ENCODE results near the gene CLDN1. TPM values are rescaled to one million over a fixed set of nuclear protein-coding genes. Genes with fewer than 3 reads are reported as not detected.
A peak's percentile ranks its signal among the peaks of the same experiment; 100 is the strongest.

The CLDN1 gene
- polyA plus RNA-seq, 3 donors = 44.8 to 63.3 (median 58.9) TPM

DNA sequence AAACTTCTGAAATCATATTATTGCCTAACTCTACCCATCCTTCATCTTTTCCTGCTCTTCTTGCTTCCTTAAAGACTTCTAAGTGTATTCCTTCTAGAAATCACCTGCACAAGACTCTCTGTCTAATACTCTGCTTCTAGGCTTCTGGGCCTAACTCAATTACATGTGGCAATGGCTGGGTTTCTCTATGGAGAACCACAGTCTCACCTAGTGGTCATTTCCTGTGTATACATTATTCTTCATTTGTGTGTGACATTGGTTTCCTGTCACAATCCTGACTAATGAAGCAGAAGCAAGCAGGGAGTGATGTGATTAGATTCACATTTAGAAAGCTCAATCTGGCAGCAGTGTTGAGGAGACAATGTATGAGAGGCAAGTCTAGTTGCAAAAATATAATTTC is 16.9 kb upstream of the CLDN1 start:
- no peak for DNase-seq

DNA sequence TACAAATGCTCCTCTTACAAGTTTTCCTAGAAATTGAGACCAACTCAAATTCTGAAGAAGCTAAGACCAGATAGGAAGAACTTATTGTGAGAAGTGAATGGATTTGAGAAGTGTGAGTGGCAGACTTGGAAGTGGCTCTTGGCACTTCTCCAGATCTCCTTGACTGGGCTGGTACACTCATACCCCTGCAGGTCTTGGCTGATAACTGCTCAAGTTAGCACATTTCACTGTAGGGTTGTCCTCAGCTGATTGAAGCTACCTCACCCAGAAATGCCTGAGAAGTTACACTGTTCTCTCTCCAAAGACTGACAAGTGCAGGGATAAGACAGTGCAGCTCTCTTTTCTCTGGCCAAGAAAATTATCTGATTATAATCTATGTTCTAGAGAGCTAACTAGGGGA is 16.5 kb upstream of the CLDN1 start:
- no peak for DNase-seq

DNA sequence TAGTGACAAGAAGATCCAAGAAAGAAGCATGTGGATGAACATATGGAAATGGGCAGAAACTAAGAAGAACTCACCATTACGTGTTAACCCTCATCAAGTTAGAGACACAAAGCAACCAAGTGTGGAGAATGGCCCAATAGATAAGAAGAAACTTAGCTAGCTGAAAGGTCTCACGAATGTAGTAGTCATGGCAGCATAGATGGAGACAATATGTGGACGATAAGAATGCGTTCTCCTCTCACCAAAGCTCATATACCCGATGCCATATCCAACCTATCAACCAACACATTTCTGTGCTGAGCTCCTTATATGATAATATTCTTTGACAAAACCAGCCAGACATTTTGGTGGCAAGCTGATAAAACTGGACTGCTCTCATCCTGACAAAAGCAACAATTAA is 15.1 kb upstream of the CLDN1 start:
- no peak for DNase-seq

DNA sequence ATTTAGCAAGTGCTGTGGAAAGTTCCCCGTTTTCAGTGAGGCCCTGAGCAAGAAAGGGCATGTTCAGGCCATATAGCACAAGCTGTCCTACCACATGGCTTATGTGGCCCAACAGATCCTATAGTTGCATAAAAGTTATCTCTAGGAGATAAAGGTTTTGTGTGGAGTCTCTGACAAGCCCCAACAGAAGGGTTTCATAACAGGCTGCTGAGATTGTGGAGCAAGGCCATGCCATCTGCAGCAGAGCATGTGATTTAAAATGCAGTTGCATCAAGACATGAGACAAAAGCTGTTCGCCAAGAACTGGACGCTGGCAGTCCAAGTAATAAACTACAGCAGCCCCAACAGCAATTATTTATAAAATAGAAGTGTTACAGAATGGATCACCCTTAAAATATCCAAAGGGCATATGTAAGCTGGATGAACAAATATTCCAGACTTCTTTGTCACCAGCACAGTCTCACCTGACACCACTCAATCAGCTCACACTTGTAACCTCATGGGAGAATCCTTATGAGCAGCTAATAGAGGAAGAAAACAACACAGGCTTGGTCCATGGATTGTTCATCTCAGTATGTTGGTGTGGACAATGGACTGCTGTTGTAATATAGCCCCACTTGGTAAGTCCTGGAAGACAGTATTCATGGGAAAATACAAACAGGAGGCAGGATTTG is 14.4 kb upstream of the CLDN1 start:
- no peak for DNase-seq

DNA sequence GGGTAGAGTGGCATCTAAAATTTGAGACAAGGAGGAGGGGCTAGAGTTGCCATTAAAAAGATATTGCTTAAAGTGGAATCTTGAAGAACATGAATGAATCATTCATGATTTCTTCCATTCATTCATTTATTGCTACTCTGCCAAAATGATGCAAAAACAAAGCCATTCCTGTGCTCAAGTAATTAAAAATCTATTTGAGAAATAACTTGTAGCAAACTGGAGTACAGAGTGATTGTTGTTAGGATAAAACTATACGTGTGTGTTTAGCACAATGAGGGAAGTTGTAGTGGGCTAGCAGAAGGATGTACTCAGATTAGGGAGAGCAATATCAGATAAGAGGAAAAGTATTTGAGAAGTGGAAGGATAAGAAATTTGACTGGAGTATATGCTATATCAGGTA is 11.7 kb upstream of the CLDN1 start:
- no peak for DNase-seq

DNA sequence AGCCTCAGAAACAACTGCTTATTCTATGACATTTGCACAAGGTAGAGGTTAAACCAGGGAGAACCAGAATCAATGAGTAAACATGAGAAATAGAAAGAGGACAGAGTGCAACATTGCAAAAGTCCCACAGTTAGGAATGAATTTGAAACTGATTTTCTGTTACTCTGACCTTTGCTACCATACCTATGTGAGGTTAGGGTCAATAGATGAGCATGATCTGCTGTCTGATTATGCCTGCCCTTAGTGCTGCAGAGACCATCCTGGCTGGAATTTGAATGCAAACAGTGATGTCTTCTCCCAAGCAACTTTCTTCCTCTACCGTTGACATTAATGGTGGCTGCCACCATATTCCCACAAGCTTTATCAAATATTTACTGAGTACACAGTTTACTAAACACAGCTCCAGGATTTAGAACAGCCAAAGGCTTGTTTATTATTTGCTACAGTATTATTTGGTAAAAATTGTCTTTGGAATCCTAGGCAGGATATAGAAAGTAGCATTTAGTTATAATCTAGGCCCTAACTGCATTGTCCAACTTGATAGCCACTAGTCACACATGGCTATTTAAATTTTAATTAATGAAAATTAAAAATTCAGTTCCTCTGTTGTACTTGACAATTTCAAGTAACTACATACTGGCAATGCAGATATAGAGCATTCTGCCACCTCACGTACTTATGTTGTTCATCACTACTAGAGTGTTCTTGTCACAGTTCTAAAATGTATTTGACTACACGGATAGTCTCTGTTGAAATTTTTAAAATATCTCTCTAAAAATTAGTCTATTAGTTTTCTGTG is 8.9 kb upstream of the CLDN1 start:
- no peak for DNase-seq

DNA sequence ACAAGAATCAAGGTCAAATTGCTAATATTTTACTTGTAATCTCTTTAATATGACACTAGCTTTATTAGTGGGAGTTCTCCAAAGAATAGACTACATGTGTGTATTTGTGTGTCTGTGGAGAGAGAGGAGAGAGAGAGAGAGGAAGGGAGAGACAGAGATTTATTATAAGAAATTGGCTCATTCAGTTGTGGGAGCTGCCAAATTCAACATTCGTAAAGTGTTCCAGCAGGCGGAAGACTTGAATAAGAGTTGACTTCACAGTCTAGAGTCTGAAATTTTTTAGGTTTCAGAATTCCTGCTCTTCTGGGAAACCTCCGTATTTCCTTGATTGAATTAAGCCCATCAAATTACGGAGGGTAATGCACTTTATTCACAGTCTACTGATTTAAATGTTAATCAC is 4.7 kb upstream of the CLDN1 start:
- peak; percentile 54 for DNase-seq

DNA sequence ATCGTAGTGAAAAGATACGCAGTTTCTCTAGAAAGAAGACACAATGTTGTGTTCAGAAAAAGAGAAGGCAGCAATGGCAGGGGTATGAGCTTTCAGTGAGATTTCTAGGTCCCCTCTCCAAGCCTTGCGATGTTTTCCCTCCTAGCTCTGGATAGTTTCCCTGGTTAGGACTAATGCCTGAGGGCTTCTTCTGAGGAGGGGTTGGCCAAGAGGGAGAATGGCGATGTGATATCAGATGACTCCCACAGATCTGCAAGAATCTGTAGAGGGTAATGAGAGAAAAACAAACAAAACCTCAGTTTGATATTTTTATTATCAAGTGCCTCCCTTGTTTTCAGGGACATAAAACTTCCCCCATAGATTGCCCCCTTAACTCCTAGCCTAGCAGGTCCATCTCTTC is 4.1 kb upstream of the CLDN1 start:
- no peak for DNase-seq

DNA sequence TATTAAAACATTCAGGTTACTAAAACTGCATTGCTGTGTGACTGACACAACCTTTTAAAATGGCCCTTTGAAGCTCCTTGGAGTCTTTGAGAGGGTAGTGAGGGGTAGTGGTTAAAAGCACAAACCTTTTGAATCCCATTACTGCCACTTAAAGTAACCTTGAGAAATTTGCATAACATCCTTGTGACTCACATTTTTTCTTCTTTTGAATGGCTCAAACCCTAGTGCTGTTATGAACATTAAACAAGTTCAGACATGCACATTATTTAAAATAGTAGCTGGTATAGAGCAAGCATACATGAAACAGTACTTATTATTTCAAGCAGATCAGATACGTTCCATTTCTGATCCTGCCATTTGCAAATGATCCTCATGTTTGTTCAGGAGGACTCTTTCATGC is 3.7 kb upstream of the CLDN1 start:
- DNase-seq = no peak

DNA sequence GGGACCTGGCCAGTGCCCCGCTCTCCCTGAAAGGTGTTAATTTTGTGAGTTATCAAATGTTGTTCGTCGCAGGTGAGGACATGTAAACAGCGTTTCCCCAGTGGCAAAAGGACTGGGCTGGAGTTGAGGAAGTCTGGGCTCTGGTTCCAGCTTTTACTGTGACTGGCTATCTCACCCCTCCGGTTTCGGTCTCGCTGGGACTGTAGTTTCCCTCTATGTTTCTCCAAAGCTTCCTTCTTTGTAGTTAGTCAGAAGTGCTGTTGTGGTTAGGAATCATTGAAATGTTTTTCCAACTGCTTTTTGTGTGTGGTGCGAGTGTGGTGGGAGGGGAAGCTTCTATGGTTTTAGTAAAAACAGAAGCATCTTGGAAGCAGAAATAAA is 990 bp upstream of the CLDN1 start:
- no peak for DNase-seq

DNA sequence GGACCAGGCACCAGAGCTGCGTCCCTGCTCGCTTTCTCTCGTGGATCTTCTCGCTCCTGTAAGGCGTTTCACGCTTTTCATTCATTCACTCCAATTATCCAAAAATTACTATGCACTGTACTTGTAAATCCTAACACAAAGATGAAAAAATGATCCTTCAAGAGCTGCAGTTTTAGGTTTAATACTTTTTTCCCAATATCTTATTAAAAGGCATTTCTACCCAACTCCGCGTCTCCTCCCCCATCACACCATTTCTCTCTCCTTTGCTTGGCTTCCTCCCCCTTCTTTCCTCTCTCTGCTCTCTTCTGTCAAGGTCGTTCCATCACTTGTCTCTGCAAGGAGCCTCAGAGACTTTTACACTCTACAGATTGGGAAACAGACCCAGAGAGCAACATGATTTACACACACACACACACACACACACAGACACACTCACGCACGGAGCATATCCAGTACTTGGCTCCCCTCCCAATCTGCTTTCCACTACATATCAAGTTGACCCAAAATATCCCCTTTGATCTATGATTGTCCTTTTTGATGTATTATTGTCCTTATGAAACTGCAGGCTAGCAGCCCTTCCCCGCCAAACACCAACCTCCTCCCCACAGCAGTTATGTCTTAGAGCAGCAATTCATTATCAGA is 479 bp upstream of the CLDN1 start:
- no peak for DNase-seq

DNA sequence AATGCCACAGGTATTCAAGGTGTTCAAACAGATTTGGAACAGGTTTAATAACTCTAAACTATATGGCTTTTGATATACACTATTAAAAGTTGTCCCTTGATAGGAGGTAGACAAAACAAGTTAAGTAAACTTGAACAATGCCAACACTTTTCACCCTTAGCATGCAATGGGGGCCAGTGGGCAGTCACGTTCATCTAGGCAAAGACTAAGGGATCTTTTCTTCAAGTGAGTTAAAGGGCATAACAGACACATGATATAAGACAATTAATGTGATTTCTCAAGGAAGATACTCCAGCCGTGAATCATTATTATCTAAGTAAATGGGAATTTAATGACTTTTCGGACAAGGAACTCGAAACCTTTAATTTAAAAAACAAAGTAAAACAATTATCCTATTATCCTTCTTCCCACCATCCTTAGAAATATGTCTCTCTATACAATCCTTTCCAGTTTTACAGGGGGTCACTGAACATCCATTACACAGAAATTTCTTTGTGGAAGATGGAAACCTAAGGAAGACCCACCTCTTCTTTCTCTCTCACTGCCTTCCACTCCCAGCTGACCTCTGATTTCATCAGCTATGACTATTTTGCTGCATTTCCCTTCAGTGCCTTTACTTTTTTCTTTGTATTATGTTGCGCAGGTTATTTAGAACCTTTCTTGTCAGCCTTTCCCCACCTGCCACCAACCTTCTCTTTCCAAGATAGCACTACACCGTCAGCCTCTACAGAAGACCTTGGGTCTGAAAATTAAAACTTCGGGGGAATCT is 1.5 kb downstream of the CLDN1 start:
- DNase-seq = no peak

DNA sequence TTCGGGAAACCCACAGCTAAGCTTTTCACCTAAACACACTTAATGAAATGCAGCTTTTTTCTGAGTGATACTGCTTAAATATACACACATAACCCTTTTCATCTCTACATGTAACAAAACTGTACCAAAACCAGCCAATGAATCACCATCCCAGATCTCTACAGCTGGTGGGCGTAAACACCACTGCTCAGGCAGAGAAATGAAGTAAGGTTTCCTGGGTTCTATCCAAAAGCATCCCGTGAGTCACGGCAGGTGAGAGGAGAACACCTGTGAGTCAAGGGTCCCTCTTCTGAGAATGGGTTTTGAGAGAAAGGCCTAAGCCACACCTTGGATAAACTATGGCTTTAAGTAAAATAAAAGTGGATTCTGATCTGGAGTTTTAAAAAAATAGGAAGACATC is 2.6 kb downstream of the CLDN1 start:
- no peak for DNase-seq

DNA sequence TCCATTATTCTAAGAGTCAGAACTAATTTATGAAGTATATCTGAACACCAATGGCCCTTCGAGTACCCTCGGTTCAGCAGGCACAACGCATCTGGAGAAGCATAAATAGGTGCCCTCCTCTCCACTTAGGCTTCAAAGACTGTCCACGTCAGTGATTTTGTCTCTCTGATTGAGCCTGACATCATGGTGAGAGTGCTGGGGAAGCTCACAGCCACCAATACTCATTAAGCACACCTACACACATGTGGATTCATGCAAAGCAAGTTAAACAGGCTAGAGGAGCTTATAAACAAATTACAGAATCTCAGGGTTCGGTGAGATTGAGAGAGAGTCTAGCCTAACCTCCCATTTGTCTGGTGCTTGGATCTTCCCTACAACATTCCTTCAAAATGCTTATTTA is 3.6 kb downstream of the CLDN1 start:
- peak; percentile 31 for DNase-seq

DNA sequence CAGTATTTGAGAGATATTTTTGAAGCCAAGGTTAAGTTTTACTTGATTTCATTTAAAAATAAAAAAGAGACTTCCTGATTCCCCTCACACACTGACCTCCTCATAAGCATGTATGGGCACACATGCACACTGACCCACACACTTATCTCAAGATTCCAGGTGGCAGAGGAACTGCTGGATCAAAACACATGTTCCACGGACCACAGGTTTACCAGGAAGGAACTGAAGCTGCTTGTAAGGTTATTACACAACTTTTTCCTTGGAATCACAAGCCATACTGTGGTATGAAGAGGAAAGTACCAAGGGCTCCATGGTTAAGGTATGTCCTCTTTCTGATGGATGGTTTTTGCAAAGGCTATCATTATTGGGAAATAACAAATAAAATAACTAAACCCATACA is 7.5 kb downstream of the CLDN1 start:
- no peak for DNase-seq

DNA sequence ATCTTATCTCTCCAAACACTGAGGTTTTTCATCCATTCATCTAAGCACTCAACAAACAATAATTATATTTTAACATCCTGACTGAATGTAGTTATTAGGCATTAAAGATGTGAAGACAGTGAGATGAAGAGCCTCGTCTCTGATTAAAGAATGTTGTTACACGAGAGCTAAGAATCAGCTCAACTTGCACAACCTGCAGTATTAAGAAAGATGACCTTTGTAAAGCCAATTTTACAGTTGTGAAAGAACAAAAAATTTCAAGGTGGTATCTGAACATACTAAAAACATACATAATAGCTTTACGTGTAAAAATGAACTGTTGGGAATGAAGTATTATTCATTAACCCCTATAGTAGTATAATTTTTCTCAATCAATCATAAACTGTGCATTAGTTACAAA is 12.8 kb downstream of the CLDN1 start:
- no peak for DNase-seq

DNA sequence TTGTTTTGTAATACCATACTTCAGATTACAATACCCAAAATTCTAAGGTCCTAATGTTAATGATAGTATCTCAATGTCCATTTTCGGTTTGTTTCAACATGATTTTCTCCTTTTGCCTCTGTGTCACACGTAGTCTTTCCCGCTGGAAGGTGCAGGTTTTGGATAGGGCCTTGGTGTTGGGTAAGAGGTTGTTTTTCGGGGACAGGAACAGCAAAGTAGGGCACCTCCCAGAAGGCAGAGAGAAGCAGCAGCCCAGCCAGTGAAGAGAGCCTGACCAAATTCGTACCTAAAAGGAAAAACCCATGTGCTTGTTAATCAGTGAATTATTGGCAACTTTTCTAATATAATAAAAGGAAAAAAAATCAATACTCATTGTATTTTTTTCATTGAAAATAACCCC is 14.1 kb downstream of the CLDN1 start:
- no peak for DNase-seq

DNA sequence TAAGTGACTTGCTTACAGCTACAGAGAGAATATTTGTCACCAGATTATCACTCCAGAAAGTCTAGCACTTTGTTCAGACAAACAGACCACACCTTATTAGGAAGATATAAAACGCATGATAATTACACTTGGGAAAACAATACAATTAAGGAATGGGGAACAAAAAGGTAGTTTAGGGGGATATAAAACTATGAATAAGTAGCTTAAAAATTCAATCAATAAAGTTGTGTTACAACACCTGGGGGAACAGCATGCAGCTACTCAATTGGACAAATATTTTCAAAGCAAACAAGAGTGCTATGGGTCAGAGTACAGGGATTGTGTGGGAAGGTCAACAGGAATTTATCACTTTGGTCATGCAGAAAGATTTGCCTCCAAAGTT is 15.1 kb downstream of the CLDN1 start:
- no peak for DNase-seq

DNA sequence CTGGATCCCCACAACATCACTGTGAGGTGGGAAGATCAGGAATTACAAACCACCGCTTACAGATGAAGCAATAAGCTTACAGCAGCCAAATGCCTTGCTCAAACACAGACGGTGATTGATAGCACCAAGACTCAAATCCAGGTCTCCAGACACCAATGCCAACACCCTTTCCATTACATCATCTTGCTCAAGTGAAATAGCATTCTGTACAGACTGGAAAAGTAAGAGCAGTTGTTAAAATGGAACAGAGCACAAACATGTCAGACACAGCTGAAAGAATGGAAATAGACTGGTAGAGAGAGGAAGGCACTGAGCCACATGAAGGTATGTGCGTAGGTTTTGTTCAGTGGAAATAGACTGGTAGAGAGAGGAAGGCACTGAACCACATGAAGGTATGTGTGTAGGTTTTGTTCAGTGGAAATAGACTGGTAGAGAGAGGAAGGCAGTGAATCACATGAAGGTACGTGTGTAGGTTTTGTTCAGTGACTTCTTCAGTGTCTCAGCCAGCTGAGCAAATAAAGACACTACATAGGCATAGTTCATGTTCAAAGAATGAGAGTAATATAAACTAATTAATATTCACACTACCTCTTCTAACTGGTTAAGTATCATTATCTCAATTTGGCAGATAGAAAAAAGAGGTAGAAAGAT is 15.6 kb downstream of the CLDN1 start:
- DNase-seq = no peak

DNA sequence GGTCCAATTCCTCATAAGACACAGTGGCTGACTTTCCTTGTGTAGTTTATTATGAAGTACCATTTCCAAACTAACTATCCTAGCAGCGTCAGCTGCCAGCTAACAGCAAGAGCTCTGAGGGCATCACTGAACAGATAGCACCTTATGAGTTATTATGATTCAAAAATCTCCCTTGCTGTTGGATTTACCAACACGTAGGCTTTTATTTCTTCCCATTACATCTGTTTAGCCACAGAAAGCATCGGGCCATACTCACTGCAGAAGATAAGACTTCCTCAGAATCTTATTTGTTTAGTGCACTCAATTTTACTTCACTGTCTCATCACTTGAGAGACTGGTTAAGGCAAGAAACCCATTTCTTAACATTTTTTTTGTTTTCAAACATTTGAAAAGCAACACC is 16.2 kb downstream of the CLDN1 start:
- DNase-seq = no peak

DNA sequence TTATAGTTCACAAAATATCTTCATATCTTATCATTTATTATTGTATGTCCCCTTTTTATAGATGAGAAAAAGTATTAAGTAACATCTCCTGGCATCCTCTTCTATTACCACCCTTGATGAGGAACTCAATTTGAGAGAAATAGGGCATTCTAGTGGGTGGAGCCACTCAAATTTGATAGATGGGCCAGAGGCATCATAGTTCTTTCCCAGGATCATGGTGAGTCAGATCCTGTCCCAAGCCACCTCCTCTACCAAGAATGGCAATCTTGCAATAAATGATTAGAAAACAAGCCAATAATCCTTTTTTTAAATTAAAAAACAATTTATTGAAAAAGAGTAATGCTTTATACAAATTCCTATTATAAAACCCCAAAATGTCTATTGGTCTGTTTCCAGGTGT is 16.8 kb downstream of the CLDN1 start:
- no peak for DNase-seq

DNA sequence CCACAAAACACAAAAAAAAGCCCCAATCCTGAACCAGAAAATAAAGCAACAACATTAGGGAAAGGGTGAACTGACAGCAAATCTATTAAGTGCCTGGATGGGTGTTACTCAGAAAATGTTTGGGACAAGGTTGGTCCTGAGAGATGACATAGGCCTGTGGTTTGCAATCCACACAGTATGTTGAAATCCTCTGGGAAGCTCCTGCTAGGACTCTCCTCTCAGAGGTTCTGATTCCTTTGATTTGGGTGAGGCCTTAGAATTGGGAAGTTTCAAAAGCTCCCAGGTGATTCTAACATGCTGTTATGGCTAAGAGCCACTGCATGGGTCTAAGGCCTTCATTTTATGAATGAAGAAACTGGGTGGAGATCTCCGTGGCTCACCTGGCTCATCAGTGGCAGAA is 18.4 kb downstream of the CLDN1 start:
- DNase-seq = no peak
